Suprapubic skin (tissue), 4 donors: ENCODE results near the gene KCNK3. TPM values are rescaled to one million over a fixed set of nuclear protein-coding genes. Genes with fewer than 3 reads are reported as not detected.

ENCODE experiments used
- DNase-seq, 2 donors: peaks; one replicate each; pipeline ENCODE4 v3.0.0-alpha.2; 2019; ENCODE audit warnings: low spot score in 2 of 2
- H3K27ac ChIP-seq: fragments of 200-600 bp; sonication (generic); one replicate; pipeline ENCODE4 v1.5.1; 2019
- H3K27me3 ChIP-seq: fragments of 200-600 bp; sonication (generic); one replicate; pipeline ENCODE4 v1.5.1; 2019
- H3K36me3 ChIP-seq: fragments of 200-600 bp; sonication (generic); one replicate; pipeline ENCODE4 v1.5.1; 2019
- H3K4me1 ChIP-seq: fragments of 200-600 bp; sonication (generic); one replicate; pipeline ENCODE4 v1.5.1; 2019
- H3K4me3 ChIP-seq: fragments of 200-600 bp; sonication (generic); one replicate; pipeline ENCODE4 v1.5.1; 2019; ENCODE audit warnings: mild to moderate bottlenecking
- H3K9me3 ChIP-seq: fragments of 200-600 bp; sonication (generic); one replicate; pipeline ENCODE4 v1.5.1; 2019
- CTCF ChIP-seq, 2 donors: fragments of 200-600 bp in 1 of 2; fragments of 450-650 bp in 1 of 2; sonication (generic) in 1 of 2; IDR thresholded peaks; one replicate each; pipeline ENCODE4 v1.5.1; 2016 to 2019; ENCODE audit warnings: antibody characterized with exemption in 2 of 2, mild to moderate bottlenecking in 1 of 2, moderate library complexity in 1 of 2
- EP300 ChIP-seq: sonication (generic); formaldehyde crosslinking; IDR thresholded peaks from one replicate; pipeline ENCODE4 v1.6.1; 2017; ENCODE audit warnings: antibody characterized with exemption
- POLR2A ChIP-seq, 2 donors: fragments of 450-650 bp; IDR thresholded peaks; one replicate each; pipeline ENCODE4 v1.6.1; 2017; ENCODE audit warnings: antibody characterized with exemption in 2 of 2, mild to moderate bottlenecking in 2 of 2, moderate library complexity in 2 of 2
- POLR2AphosphoS5 ChIP-seq, 3 donors: sonication (generic); formaldehyde crosslinking; IDR thresholded peaks; one replicate each; pipeline ENCODE4 v1.6.1; 2017; ENCODE audit warnings: antibody characterized with exemption in 3 of 3
- WGBS: methylation state at CpG from one replicate; pipeline ENCODE4 v1.1.5; 2018; 5-methylcytosine and 5-hydroxymethylcytosine counted together
- total RNA-seq, 4 donors: library from RNA; depleted of rRNA; stranded (reverse); fragments of >200 nt; gene quantifications; one replicate each; pipeline ENCODE4 v1.1.0, GENCODE V29; 2016

KCNK3 gene
- total RNA-seq, 4 donors from 2014 or later: 0.83 to 1.2 (median 1.1) TPM; not detected in 1

GRCh38 chr2:26666671-26667070, 25.9 kb upstream of the KCNK3 start:
- Histone ChIP-seq H3K27me3 (peaks cover 31% of the 10 kb centered on the region), H3K4me3 (no peak overlapping the region), H3K36me3 (no peaks in the 10 kb centered on the region), H3K9me3 (no peaks in the 10 kb centered on the region), H3K27ac (no peak overlapping the region), H3K4me1 (no peaks in the 10 kb centered on the region)
- no peak for DNase-seq
- 100% methylated on average over 2 of the region's 2 CpGs for WGBS
- no peak for TF ChIP-seq CTCF (IDR thresholded peaks at IDR 0.05)
- no peak for TF ChIP-seq POLR2AphosphoS5 (IDR thresholded peaks at IDR 0.05)
- TF ChIP-seq EP300: no peak
- TF ChIP-seq POLR2A (IDR thresholded peaks at IDR 0.05): no peak

- Histone ChIP-seq H3K4me1 (no peaks in the 10 kb centered on the region), H3K9me3 (no peaks in the 10 kb centered on the region), H3K27ac (no peak overlapping the region), H3K4me3 (no peak overlapping the region), H3K36me3 (no peaks in the 10 kb centered on the region), H3K27me3 (peaks cover 42% of the 10 kb centered on the region)
- 74% methylated on average over 4 of the region's 4 CpGs for WGBS
- TF ChIP-seq EP300 (no peak), POLR2A (IDR thresholded peaks at IDR 0.05) (no peak), POLR2AphosphoS5 (IDR thresholded peaks at IDR 0.05) (no peak), CTCF (IDR thresholded peaks at IDR 0.05) (no peak)
- peak in 1 of 2 donors; percentile 8 for DNase-seq
These were observed 24.5 kb upstream of the KCNK3 start for GRCh38 chr2:26668041-26668440.

- H3K9me3 ChIP-seq: no peaks in the 10 kb centered on the region
- H3K27ac ChIP-seq: no peak overlapping the region
- H3K4me3 ChIP-seq: no peak overlapping the region
- H3K4me1 ChIP-seq: no peaks in the 10 kb centered on the region
- H3K27me3 ChIP-seq: peaks cover 52% of the 10 kb centered on the region
- 57% methylated on average over 8 of the region's 8 CpGs for WGBS
- H3K36me3 ChIP-seq: no peaks in the 10 kb centered on the region
- DNase-seq: peak; percentile 14 to 44
- TF ChIP-seq POLR2A (IDR thresholded peaks at IDR 0.05) (no peak), POLR2AphosphoS5 (IDR thresholded peaks at IDR 0.05) (no peak), EP300 (no peak), CTCF (IDR thresholded peaks at IDR 0.05) (no peak)
These were observed 23.4 kb upstream of the KCNK3 start for GRCh38 chr2:26668856-26669750.

- DNase-seq: peak in 1 of 2 donors; percentile 33
- Histone ChIP-seq H3K4me1 (no peaks in the 10 kb centered on the region), H3K36me3 (no peaks in the 10 kb centered on the region), H3K27ac (no peak overlapping the region), H3K9me3 (no peaks in the 10 kb centered on the region), H3K4me3 (no peak overlapping the region), H3K27me3 (peaks cover 52% of the 10 kb centered on the region)
- 17% methylated on average over 3 of the region's 3 CpGs for WGBS
- TF ChIP-seq CTCF (IDR thresholded peaks at IDR 0.05) (no peak), POLR2AphosphoS5 (IDR thresholded peaks at IDR 0.05) (no peak), POLR2A (IDR thresholded peaks at IDR 0.05) (no peak), EP300 (no peak)
These were observed 22.4 kb upstream of the KCNK3 start for GRCh38 chr2:26670171-26670570.

GRCh38 chr2:26670931-26671460, 21.5 kb upstream of the KCNK3 start:
- no peak for TF ChIP-seq CTCF (IDR thresholded peaks at IDR 0.05)
- no peak for TF ChIP-seq POLR2AphosphoS5 (IDR thresholded peaks at IDR 0.05)
- TF ChIP-seq POLR2A (IDR thresholded peaks at IDR 0.05): no peak
- no peak for TF ChIP-seq EP300
- Histone ChIP-seq H3K27me3 (peaks cover 48% of the 10 kb centered on the region), H3K27ac (no peak overlapping the region), H3K4me1 (no peaks in the 10 kb centered on the region), H3K4me3 (no peak overlapping the region), H3K36me3 (no peaks in the 10 kb centered on the region), H3K9me3 (no peaks in the 10 kb centered on the region)
- WGBS: 85% methylated on average over 2 of the region's 5 CpGs
- no peak for DNase-seq
